HG03159 (cell line): ENCODE results near the gene HOXB4.

ENCODE experiments used
- ATAC-seq: cut with Tn5 transposase; IDR thresholded peaks from one replicate; pipeline ENCODE4 v1.9.1; 2021; ENCODE audit warnings: mild to moderate bottlenecking, moderate library complexity; ENCODE audit not compliant: unreplicated experiment

The HOXB4 gene

GRCh38 chr17:48590607-48591161 lies 12.5 kb upstream of the HOXB4 start:
- ATAC-seq, result no peak

GRCh38 chr17:48589831-48590606 lies 11.9 kb upstream of the HOXB4 start, which contains the start of gene HOXB3:
Gene HOXB3 (minus strand): TSS chr17:48590241. CDS start chr17:48552474, 37,767 bp downstream.
- no peak for ATAC-seq

GRCh38 chr17:48589060-48589830 lies 11.1 kb upstream of the HOXB4 start:
- no peak for ATAC-seq

- no peak for ATAC-seq
Measured at GRCh38 chr17:48588528-48588927, 10.4 kb upstream of the HOXB4 start.

- no peak for ATAC-seq
Measured at GRCh38 chr17:48588074-48588415, 9.9 kb upstream of the HOXB4 start.

- ATAC-seq, result no peak
Measured at GRCh38 chr17:48587276-48588073, 9.3 kb upstream of the HOXB4 start.

- ATAC-seq, result no peak
Measured at GRCh38 chr17:48586355-48587258, 8.5 kb upstream of the HOXB4 start.

- ATAC-seq, result no peak
Measured at GRCh38 chr17:48584223-48584741, 6.1 kb upstream of the HOXB4 start.

GRCh38 chr17:48583708-48584222 lies 5.6 kb upstream of the HOXB4 start:
- no peak for ATAC-seq

GRCh38 chr17:48582750-48583069 lies 4.6 kb upstream of the HOXB4 start:
- no peak for ATAC-seq

GRCh38 chr17:48579760-48580554 lies 1.8 kb upstream of the HOXB4 start:
- ATAC-seq, result no peak

GRCh38 chr17:48579471-48579759 lies 1.3 kb upstream of the HOXB4 start:
- no peak for ATAC-seq

- peak; percentile 17 for ATAC-seq
Measured at GRCh38 chr17:48578616-48579470, 693 bp upstream of the HOXB4 start.

GRCh38 chr17:48577330-48577945 lies 712 bp downstream of the HOXB4 start:
- ATAC-seq, result no peak

- ATAC-seq, result no peak
Measured at GRCh38 chr17:48576479-48577309, 1.5 kb downstream of the HOXB4 start.

- ATAC-seq, result no peak
Measured at GRCh38 chr17:48575673-48576478, 2.3 kb downstream of the HOXB4 start.
